Skeletal muscle satellite cell (primary cell): ENCODE results near the gene RPL27A.

ENCODE experiments used
- H3K27me3 ChIP-seq: 2 replicates; pipeline ENCODE4 v1.7.0; 2013; ENCODE audit warnings: low read length; ENCODE audit not compliant: control insufficient read depth, insufficient read depth
- H3K36me3 ChIP-seq: 2 replicates; pipeline ENCODE4 v1.7.0; 2013; ENCODE audit warnings: mild to moderate bottlenecking, control low read depth, low read length; ENCODE audit not compliant: insufficient read depth
- H3K4me1 ChIP-seq: 2 replicates; pipeline ENCODE4 v1.7.0; 2013; ENCODE audit warnings: low read length; ENCODE audit not compliant: control insufficient read depth, insufficient read depth
- H3K4me2 ChIP-seq: 2 replicates; pipeline ENCODE4 v1.7.0; 2013; ENCODE audit warnings: mild to moderate bottlenecking, low read length
- H3K4me3 ChIP-seq: 2 replicates; pipeline ENCODE4 v1.7.0; 2013; ENCODE audit warnings: low read length
- H3K9ac ChIP-seq: 2 replicates; pipeline ENCODE4 v1.7.0; 2013; ENCODE audit warnings: mild to moderate bottlenecking, low read depth, low read length, moderate library complexity
- H3K9me3 ChIP-seq: replicated peaks from 2 replicates; pipeline ENCODE4 v1.7.0; 2013; ENCODE audit warnings: mild to moderate bottlenecking, control low read depth, low read length

RPL27A gene

GRCh38 chr11:8690374-8691342 lies 8.1 kb downstream of the RPL27A start:
- Histone ChIP-seq H3K4me3 (no peak overlapping the region), H3K9me3 (no peaks in the 10 kb centered on the region), H3K4me2 (no peak overlapping the region), H3K4me1 (peaks cover 43% of the 10 kb centered on the region), H3K9ac (no peak overlapping the region), H3K36me3 (peaks cover 65% of the 10 kb centered on the region), H3K27me3 (no peaks in the 10 kb centered on the region)

- H3K9ac ChIP-seq, result no peak overlapping the region
- H3K36me3 ChIP-seq, result peaks cover 67% of the 10 kb centered on the region
- peaks cover 34% of the 10 kb centered on the region for H3K4me1 ChIP-seq
These were observed 9.0 kb downstream of the RPL27A start for GRCh38 chr11:8691601-8692000.

GRCh38 chr11:8692417-8692816 lies 9.8 kb downstream of the RPL27A start:
- Histone ChIP-seq H3K9me3 (no peaks in the 10 kb centered on the region), H3K4me2 (no peak overlapping the region), H3K4me3 (no peak overlapping the region), H3K4me1 (peaks cover 25% of the 10 kb centered on the region), H3K36me3 (peaks cover 65% of the 10 kb centered on the region), H3K9ac (no peak overlapping the region), H3K27me3 (no peaks in the 10 kb centered on the region)

More at GRCh38 chr11:8691601-8692000, 9.0 kb downstream of the RPL27A start:
- H3K4me2 ChIP-seq, result no peak overlapping the region
- H3K9me3 ChIP-seq, result no peaks in the 10 kb centered on the region
- H3K4me3 ChIP-seq, result no peak overlapping the region
- no peaks in the 10 kb centered on the region for H3K27me3 ChIP-seq

- Histone ChIP-seq H3K9ac (no peak overlapping the region), H3K27me3 (no peaks in the 10 kb centered on the region), H3K4me1 (peaks cover 19% of the 10 kb centered on the region), H3K4me2 (no peak overlapping the region), H3K9me3 (no peaks in the 10 kb centered on the region), H3K36me3 (peaks cover 70% of the 10 kb centered on the region), H3K4me3 (no peak overlapping the region)
These were observed 10.5 kb downstream of the RPL27A start for GRCh38 chr11:8693010-8693551.

GRCh38 chr11:8693555-8693954 lies 11.0 kb downstream of the RPL27A start:
- Histone ChIP-seq H3K36me3 (peaks cover 75% of the 10 kb centered on the region), H3K4me1 (peaks cover 15% of the 10 kb centered on the region), H3K4me2 (no peak overlapping the region), H3K27me3 (no peaks in the 10 kb centered on the region), H3K4me3 (no peak overlapping the region), H3K9ac (no peak overlapping the region), H3K9me3 (no peaks in the 10 kb centered on the region)

- Histone ChIP-seq H3K4me3 (no peak overlapping the region), H3K36me3 (peaks cover 81% of the 10 kb centered on the region), H3K4me1 (peaks cover 14% of the 10 kb centered on the region), H3K9me3 (no peaks in the 10 kb centered on the region), H3K27me3 (no peaks in the 10 kb centered on the region), H3K9ac (no peak overlapping the region), H3K4me2 (no peak overlapping the region)
These were observed 11.5 kb downstream of the RPL27A start for GRCh38 chr11:8694137-8694536.

GRCh38 chr11:8697054-8697453 lies 14.5 kb downstream of the RPL27A start:
- Histone ChIP-seq H3K27me3 (no peaks in the 10 kb centered on the region), H3K36me3 (peaks cover 77% of the 10 kb centered on the region), H3K4me3 (no peak overlapping the region), H3K4me1 (peaks cover 16% of the 10 kb centered on the region), H3K9me3 (no peaks in the 10 kb centered on the region), H3K9ac (no peak overlapping the region), H3K4me2 (no peak overlapping the region)

- Histone ChIP-seq H3K4me1 (peaks cover 16% of the 10 kb centered on the region), H3K4me3 (no peak overlapping the region), H3K9ac (no peak overlapping the region), H3K4me2 (no peak overlapping the region), H3K27me3 (no peaks in the 10 kb centered on the region), H3K9me3 (no peaks in the 10 kb centered on the region), H3K36me3 (peaks cover 76% of the 10 kb centered on the region)
These were observed 15.8 kb downstream of the RPL27A start for GRCh38 chr11:8698379-8698851.

- Histone ChIP-seq H3K9ac (no peak overlapping the region), H3K36me3 (peaks cover 76% of the 10 kb centered on the region), H3K4me3 (no peak overlapping the region), H3K4me2 (no peak overlapping the region), H3K4me1 (peaks cover 16% of the 10 kb centered on the region), H3K9me3 (no peaks in the 10 kb centered on the region), H3K27me3 (no peaks in the 10 kb centered on the region)
These were observed 16.4 kb downstream of the RPL27A start for GRCh38 chr11:8698917-8699441.

- Histone ChIP-seq H3K4me1 (peaks cover 16% of the 10 kb centered on the region), H3K9me3 (no peaks in the 10 kb centered on the region), H3K27me3 (no peaks in the 10 kb centered on the region), H3K4me3 (no peak overlapping the region), H3K9ac (peak overlapping the region; percentile 60), H3K36me3 (peaks cover 71% of the 10 kb centered on the region), H3K4me2 (peak overlapping the region; percentile 14)
These were observed 17.3 kb downstream of the RPL27A start for GRCh38 chr11:8699903-8700302.

- Histone ChIP-seq H3K27me3 (no peaks in the 10 kb centered on the region), H3K9ac (no peak overlapping the region), H3K36me3 (peaks cover 67% of the 10 kb centered on the region), H3K9me3 (no peaks in the 10 kb centered on the region), H3K4me1 (peaks cover 16% of the 10 kb centered on the region), H3K4me3 (no peak overlapping the region), H3K4me2 (no peak overlapping the region)
These were observed 19.5 kb downstream of the RPL27A start for GRCh38 chr11:8701891-8702597.
